PC-9 (cell line): ENCODE results near the gene ALDOA.

Experiments used
- EZH2 ChIP-seq: fragments of 200-600 bp; sonication (generic); IDR thresholded peaks from 2 replicates; pipeline ENCODE4 v1.8.0; 2017; ENCODE audit warnings: antibody characterized with exemption, low read depth
- TF ChIP-seq, protein P1 (sequence below): fragments of 200-600 bp; sonication (generic); conservative IDR thresholded peaks from 2 replicates; pipeline ENCODE4 v1.6.1; 2017; ENCODE audit warnings: mixed run types, antibody characterized with exemption, mild to moderate bottlenecking, moderate library complexity

DNA sequence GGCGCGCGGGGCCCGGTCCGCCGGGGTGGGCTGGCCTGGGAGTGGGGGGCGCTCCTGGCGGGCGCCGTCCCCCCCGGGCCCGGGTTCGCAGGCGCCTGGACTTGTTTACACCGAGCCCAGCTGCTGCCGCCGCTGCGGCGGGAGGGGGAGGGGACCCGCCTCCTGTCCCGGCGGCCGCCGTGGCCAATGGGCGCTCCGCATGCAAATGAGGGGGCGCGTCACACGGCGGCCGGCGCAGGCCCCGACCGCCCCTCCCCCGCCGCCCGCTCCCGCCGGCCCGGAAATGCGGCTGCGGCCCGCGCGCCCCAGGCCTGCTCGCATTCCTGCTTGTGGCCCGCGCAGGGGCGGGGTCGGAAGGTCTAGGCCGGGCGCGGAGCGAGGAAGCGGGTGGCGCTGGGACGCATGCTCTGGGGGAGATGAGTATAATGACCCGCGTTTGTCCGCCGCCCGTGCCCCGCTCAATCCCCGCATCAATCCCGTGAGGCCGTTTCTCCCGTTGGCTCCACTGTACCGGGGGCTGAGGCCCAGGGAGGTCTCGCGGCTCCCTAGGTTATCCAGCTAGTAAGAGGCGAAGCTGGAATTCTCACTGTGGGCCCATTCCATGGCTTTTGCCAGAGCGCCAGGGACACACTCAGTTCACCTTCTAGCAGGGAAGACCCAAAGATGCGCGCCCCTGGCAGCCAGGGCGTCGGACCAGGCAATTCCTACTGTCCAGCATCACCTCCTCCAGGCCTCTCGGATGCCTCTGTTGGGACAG, 30.7 kb downstream of the ALDOA start, which contains the start of gene YPEL3:
- TF ChIP-seq, protein P1, sequence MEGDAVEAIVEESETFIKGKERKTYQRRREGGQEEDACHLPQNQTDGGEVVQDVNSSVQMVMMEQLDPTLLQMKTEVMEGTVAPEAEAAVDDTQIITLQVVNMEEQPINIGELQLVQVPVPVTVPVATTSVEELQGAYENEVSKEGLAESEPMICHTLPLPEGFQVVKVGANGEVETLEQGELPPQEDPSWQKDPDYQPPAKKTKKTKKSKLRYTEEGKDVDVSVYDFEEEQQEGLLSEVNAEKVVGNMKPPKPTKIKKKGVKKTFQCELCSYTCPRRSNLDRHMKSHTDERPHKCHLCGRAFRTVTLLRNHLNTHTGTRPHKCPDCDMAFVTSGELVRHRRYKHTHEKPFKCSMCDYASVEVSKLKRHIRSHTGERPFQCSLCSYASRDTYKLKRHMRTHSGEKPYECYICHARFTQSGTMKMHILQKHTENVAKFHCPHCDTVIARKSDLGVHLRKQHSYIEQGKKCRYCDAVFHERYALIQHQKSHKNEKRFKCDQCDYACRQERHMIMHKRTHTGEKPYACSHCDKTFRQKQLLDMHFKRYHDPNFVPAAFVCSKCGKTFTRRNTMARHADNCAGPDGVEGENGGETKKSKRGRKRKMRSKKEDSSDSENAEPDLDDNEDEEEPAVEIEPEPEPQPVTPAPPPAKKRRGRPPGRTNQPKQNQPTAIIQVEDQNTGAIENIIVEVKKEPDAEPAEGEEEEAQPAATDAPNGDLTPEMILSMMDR = no peak
- TF ChIP-seq EZH2 = no peak
